D721Med (cell line): Measurements from ENCODE around the gene SPTBN2.

Experiments used
- DNase-seq: peaks from one replicate; pipeline ENCODE4 v3.0.0; 2011; ENCODE audit warnings: low spot score; ENCODE audit not compliant: insufficient read length
- FAIRE-seq: peaks from 2 replicates; lab custom pipeline; 2011; peaks lifted over from hg19 to GRCh38; lab: Jason Lieb, UNC
- TF ChIP-seq, protein P1 (sequence below): IDR thresholded peaks from 2 replicates; pipeline ENCODE4 v1.5.1; 2012; ENCODE audit warnings: mild to moderate bottlenecking, control low read depth; ENCODE audit not compliant: insufficient read depth; ENCODE audit errors: missing control alignments

SPTBN2 gene

GRCh38 chr11:66728693-66729385, at the start of gene SPTBN2:
Gene SPTBN2, minus strand, starts transcription at chr11:66729216. Its CDS starts 7,976 bp downstream, at chr11:66721240.
- TF ChIP-seq, protein P1, sequence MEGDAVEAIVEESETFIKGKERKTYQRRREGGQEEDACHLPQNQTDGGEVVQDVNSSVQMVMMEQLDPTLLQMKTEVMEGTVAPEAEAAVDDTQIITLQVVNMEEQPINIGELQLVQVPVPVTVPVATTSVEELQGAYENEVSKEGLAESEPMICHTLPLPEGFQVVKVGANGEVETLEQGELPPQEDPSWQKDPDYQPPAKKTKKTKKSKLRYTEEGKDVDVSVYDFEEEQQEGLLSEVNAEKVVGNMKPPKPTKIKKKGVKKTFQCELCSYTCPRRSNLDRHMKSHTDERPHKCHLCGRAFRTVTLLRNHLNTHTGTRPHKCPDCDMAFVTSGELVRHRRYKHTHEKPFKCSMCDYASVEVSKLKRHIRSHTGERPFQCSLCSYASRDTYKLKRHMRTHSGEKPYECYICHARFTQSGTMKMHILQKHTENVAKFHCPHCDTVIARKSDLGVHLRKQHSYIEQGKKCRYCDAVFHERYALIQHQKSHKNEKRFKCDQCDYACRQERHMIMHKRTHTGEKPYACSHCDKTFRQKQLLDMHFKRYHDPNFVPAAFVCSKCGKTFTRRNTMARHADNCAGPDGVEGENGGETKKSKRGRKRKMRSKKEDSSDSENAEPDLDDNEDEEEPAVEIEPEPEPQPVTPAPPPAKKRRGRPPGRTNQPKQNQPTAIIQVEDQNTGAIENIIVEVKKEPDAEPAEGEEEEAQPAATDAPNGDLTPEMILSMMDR, result no peak
- FAIRE-seq, result no peak
- no peak for DNase-seq

GRCh38 chr11:66768818-66769217, 39.8 kb upstream of the SPTBN2 start:
- no peak for DNase-seq
- TF ChIP-seq, protein P1, result no peak
- no peak for FAIRE-seq

- TF ChIP-seq, protein P1, result no peak
- FAIRE-seq (no peak), DNase-seq (no peak)
These were observed 39.1 kb upstream of the SPTBN2 start for GRCh38 chr11:66768088-66768521.

DNA sequence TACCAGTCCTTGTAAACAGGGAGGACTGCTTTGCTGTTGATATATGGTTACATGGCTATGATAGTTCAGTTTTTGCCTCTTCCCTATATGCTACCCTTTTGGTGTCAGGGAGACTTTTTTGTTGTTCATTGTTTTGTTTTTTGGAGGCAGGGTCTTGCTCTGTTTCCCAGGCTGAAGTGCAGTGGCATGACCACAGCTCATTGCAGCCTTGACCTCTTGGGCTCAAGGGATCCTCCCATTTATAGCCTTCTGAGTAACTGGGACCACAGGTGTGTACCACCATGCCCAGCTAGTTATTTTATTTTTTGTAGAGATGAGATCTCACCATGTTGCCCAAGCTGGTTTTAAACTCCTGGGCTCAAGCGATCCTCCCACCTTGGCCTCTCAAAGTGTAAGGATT, 38.6 kb upstream of the SPTBN2 start:
- FAIRE-seq (no peak), DNase-seq (no peak)
- TF ChIP-seq, protein P1, result no peak

DNA sequence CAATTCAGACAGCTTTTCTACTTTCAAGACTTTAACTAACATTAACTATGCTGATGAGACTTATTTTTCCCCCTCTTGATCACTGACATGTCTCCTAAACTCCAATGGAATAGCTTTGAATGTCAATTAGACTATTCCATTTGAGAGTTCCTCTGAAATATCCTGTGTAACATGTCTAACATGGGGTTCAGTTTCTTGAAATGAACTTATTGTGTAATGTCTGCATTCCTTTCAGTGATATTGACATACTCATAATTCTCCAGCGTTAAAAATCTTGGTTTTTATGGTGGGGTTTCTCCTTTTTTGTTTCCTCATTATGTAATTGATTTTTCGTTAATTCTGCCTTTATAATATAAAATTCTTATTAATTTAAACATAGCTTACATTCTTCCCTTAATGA, 37.7 kb upstream of the SPTBN2 start:
- TF ChIP-seq, protein P1, result no peak
- no peak for DNase-seq
- no peak for FAIRE-seq

- FAIRE-seq (no peak), DNase-seq (no peak)
- TF ChIP-seq, protein P1, result no peak
These were observed 33.1 kb upstream of the SPTBN2 start for GRCh38 chr11:66762088-66762487.

DNA sequence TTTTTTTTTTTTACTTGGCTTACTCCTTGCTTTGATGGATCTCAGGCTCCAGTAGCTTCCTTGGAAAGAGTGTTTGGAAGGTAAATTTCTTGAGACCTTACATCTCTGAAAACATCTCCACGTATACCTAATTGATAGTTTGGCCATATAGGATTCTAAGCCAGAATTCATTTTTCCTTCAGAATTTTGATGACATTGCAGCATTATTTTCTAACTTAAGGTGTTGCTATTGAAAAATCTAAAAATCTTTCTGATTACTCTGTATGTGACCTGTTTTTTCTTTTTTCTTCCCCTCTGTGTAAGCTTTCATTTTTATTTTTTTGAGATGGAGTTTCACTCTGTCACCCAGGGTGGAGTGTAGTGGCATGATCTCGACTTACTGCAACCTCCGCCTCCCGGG, 23.1 kb upstream of the SPTBN2 start:
- DNase-seq (no peak), FAIRE-seq (no peak)
- TF ChIP-seq, protein P1, result no peak
